Measurements from ENCODE around the gene RALGAPB. TPM values are rescaled to one million over a fixed set of nuclear protein-coding genes. Genes with fewer than 3 reads are reported as not detected.

RALGAPB gene
- polyA plus RNA-seq, 1 of the 3 experiments (the other 2 are of a cell fraction) = 10.8 TPM

DNA sequence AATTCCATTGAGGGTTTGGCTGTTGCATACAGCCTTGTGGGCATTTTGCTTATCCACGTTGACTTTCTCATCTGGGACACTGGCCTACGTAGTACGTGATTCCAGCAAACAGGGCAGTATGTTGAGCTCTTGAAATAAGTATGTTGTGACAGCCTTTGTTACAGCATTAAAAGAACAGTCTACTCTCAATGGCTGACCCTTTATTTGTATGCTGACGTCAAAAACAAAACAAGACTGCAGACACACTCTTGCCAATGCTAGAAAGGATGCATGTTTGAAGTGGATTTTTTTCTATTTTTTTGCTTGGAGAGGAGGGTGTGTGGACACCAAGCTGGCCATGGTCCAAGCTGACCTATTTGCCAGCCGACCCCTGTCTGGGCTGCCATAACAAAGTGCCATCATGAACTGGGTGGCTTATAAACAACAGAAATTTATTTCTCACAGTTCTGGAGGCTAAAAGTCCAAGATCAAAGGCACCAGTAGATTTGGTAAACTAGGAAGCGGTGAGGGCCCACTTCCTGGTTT is 26.7 kb upstream of the RALGAPB start:
- no peak for DNase-seq
- WGBS (ENCODE audit: low lambda C conversion rate) = 76% methylated on average over 6 of the region's 6 CpGs
- Histone ChIP-seq H3K27me3 (ENCODE audit: insufficient read depth) (no peaks in the 10 kb centered on the region), H3K9me2 (no peaks in the 10 kb centered on the region), H4K20me1 (ENCODE audit: insufficient read depth) (no peaks in the 10 kb centered on the region), H3K4me2 (peak overlapping the region; percentile 100; the same call in 1 of the 2 replicates), H3K9me3 (no peaks in the 10 kb centered on the region), H3K27ac (ENCODE audit: low read depth in 2 of 2, low read length in 1 of 2) (no peak overlapping the region; a peak in 1 of 4 replicates), H3K4me3 (ENCODE audit: low read depth in 2 of 2, low read length in 1 of 2) (peak overlapping the region; percentile 87 to 88; a peak in 3 of 4 replicates), H3K79me2 (ENCODE audit: insufficient read depth) (peaks cover 20% of the 10 kb centered on the region), H3K9ac (peak overlapping the region; percentile 99; the same call in 1 of the 2 replicates), H3K4me1 (ENCODE audit: control insufficient read depth in 1 of 2, insufficient read depth in 2 of 2, low read depth in 1 of 2, low read length in 1 of 2) (peaks cover 10 to 13% of the 10 kb centered on the region in 2 experiments; a peak in 1 of 4 replicates), H3F3A (replicated peaks; ENCODE audit: insufficient read depth) (no peaks in the 10 kb centered on the region), H3K36me3 (replicated peaks in 1 of 2; ENCODE audit: control insufficient read depth in 1 of 2, insufficient read depth in 2 of 2, low read length in 1 of 2) (peaks cover 10 to 25% of the 10 kb centered on the region in 2 experiments), H2AFZ (ENCODE audit: low read depth) (peak overlapping the region; percentile 97)
- ChIA-PET CTCF (interaction anchor here (0.6 to 4.2 kb wide), 24 partner anchors 8 to 603 kb away, joined by 3 to 75 read pairs (median 4); partner anchors contain the start of genes RALGAPB and SNHG17), POLR2A (interaction anchor here (0.6 to 4.1 kb wide), 10 partner anchors 8 to 438 kb away, joined by 3 to 83 read pairs (median 4); partner anchors contain the start of genes RALGAPB and SNHG17)
- no peak for TF ChIP-seq EZH2phosphoT487 (IDR thresholded peaks at IDR 0.05; ENCODE audit: borderline replicate concordance, low read depth)
- no peak for TF ChIP-seq RCOR1 (IDR thresholded peaks at IDR 0.05; ENCODE audit: low read length)
- TF ChIP-seq TCF12 (IDR thresholded peaks at IDR 0.05) = no peak
- no peak for TF ChIP-seq RAD21 (IDR thresholded peaks at IDR 0.05; ENCODE audit: low read length)
- no peak for TF ChIP-seq NRF1 (IDR thresholded peaks at IDR 0.05; ENCODE audit: low read depth, low read length)
- TF ChIP-seq POLR2AphosphoS5 (IDR thresholded peaks at IDR 0.05; ENCODE audit: low read depth, low read length) = no peak
- TF ChIP-seq TAF1 (IDR thresholded peaks at IDR 0.05; ENCODE audit: borderline replicate concordance, low read depth, low read length) = no peak
- no peak for TF ChIP-seq ELF1 (IDR thresholded peaks at IDR 0.05)
- no peak for TF ChIP-seq SIN3A (IDR thresholded peaks at IDR 0.05; ENCODE audit: borderline replicate concordance, low read depth, low read length)
- no peak for TF ChIP-seq EP300 (IDR thresholded peaks at IDR 0.05; ENCODE audit: borderline replicate concordance in 1 of 2, low read depth in 1 of 2, low read length in 1 of 2)
- TF ChIP-seq NFIC (IDR thresholded peaks at IDR 0.05; ENCODE audit: borderline replicate concordance) = no peak
- no peak for TF ChIP-seq RFX5 (IDR thresholded peaks at IDR 0.05; ENCODE audit: low read length)
- no peak for TF ChIP-seq MXI1 (IDR thresholded peaks at IDR 0.05; ENCODE audit: low read depth, low read length)
- TF ChIP-seq FOXJ3 (CRISPR knock-in tag; IDR thresholded peaks at IDR 0.05) = no peak
- no peak for TF ChIP-seq GATA2 (CRISPR knock-in tag; IDR thresholded peaks at IDR 0.05)
- no peak for TF ChIP-seq YY1 (IDR thresholded peaks at IDR 0.05; ENCODE audit: low read depth)
- no peak for TF ChIP-seq MAX (IDR thresholded peaks at IDR 0.05; ENCODE audit: low read depth)

- DNase-seq = peak; percentile 94
- Histone ChIP-seq H3K27ac (ENCODE audit: low read depth in 2 of 2, low read length in 1 of 2) (peak overlapping the region; percentile 68 to 79), H3K9ac (peak overlapping the region; percentile 99), H3K4me3 (ENCODE audit: low read depth in 2 of 2, low read length in 1 of 2) (peak overlapping the region; percentile 87 to 88), H3K27me3 (ENCODE audit: insufficient read depth) (no peaks in the 10 kb centered on the region), H3K4me1 (ENCODE audit: control insufficient read depth in 1 of 2, insufficient read depth in 2 of 2, low read depth in 1 of 2, low read length in 1 of 2) (peaks cover 10 to 13% of the 10 kb centered on the region in 2 experiments; a peak in 1 of 4 replicates), H4K20me1 (ENCODE audit: insufficient read depth) (no peaks in the 10 kb centered on the region), H3F3A (replicated peaks; ENCODE audit: insufficient read depth) (no peaks in the 10 kb centered on the region), H3K9me3 (no peaks in the 10 kb centered on the region), H2AFZ (ENCODE audit: low read depth) (peak overlapping the region; percentile 97), H3K79me2 (ENCODE audit: insufficient read depth) (peaks cover 20% of the 10 kb centered on the region), H3K4me2 (peak overlapping the region; percentile 100), H3K9me2 (no peaks in the 10 kb centered on the region), H3K36me3 (replicated peaks in 1 of 2; ENCODE audit: control insufficient read depth in 1 of 2, insufficient read depth in 2 of 2, low read length in 1 of 2) (peaks cover 10 to 26% of the 10 kb centered on the region in 2 experiments)
- 0% methylated on average over 18 of the region's 56 CpGs for WGBS (ENCODE audit: low lambda C conversion rate)
- ChIA-PET CTCF (interaction anchor here (0.6 to 4.2 kb wide), 27 partner anchors 9 to 603 kb away, joined by 3 to 75 read pairs (median 3); partner anchors contain the start of genes RALGAPB and SNHG17), POLR2A (interaction anchor here (0.6 to 4.1 kb wide), 10 partner anchors 9 to 437 kb away, joined by 3 to 83 read pairs (median 4); partner anchors contain the start of genes RALGAPB and SNHG17)
- TF ChIP-seq RCOR1 (IDR thresholded peaks at IDR 0.05; ENCODE audit: low read length) (peak; percentile 43; the same call in 1 of the 2 replicates), EP300 (IDR thresholded peaks at IDR 0.05; ENCODE audit: borderline replicate concordance in 1 of 2, low read depth in 1 of 2, low read length in 1 of 2) (peak in 1 of 2 experiments; percentile 34; a peak in 1 of 4 replicates), USF1 (IDR thresholded peaks at IDR 0.05; ENCODE audit: borderline replicate concordance, low read depth) (no peak), RAD21 (IDR thresholded peaks at IDR 0.05; ENCODE audit: low read length) (peak; percentile 53), IRF3 (IDR thresholded peaks at IDR 0.05; ENCODE audit: low read depth, low read length) (no peak), FOXJ3 (CRISPR knock-in tag; IDR thresholded peaks at IDR 0.05) (0 out of 2 replicates have a peak, but pooled peaks have one; percentile 56), PBX3 (IDR thresholded peaks at IDR 0.05) (peak; percentile 39)
Observed at GRCh38 chr20:38446441-38447209, 26.0 kb upstream of the RALGAPB start.

Measured in SK-N-SH (cell line).